ENCODE results near the gene CARMIL1. TPM values are rescaled to one million over a fixed set of nuclear protein-coding genes. Genes with fewer than 3 reads are reported as not detected.
"Not testable (repeated sequence)": the region's sequence is repeated elsewhere in the genome, so short reads cannot be mapped to it uniquely, and the experiment has no call there.

The CARMIL1 gene
- polyA plus RNA-seq, 4 donors = 97.2 to 123 (median 113) TPM

DNA sequence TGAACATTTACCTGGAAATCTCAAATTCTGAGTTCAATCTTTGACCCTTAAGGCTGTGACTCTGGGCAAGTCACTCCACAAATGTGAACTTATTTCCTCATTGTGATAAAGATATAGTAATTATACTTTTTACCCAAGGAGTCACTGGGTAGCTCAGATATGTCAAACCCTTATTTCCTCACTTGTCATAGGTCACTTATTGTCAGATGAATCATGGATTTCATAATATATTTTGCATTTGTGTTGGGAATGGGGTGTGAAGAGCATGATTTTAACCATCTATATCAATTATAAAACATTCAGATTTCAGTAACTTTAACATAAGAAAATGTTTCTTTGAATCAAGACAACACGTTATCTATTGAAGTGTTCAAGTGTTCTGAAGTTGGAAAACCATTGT is 3.7 kb upstream of the CARMIL1 start:
- DNase-seq (ENCODE audit: low read depth in 4 of 4, low spot score in 3 of 4) = no peak

- no peak for DNase-seq (ENCODE audit: low read depth in 4 of 4, low spot score in 3 of 4)
These were observed 1.8 kb upstream of the CARMIL1 start for GRCh38 chr6:25277386-25277785.

DNA sequence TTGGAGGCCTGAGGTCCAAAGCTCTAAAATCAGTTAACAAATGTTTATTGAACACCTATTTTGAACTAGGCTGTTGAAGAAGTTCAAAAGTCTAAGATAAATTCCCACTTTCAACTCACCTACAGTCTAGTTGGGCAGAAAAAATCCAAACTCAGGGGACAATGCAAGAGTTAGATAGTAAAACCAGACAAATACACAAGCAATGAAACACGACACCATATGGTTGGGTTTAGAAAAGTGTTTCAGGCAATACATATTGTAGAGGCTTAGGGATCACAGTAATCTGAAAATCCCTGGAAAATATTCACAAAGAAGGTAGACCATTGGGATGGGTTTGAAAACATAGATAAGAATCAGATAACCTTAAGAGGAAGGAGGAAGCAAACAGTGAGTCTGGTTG is 1.3 kb upstream of the CARMIL1 start:
- no peak for DNase-seq (ENCODE audit: low read depth in 4 of 4, low spot score in 3 of 4)

GRCh38 chr6:25278261-25278913 is 787 bp upstream of the CARMIL1 start:
- DNase-seq (ENCODE audit: low read depth in 4 of 4, low spot score in 3 of 4) = no peak

GRCh38 chr6:25279748-25280343 is 672 bp downstream of the CARMIL1 start:
- DNase-seq (ENCODE audit: low read depth in 4 of 4, low spot score in 3 of 4) = peak in 1 of 4 donors; percentile 33

DNA sequence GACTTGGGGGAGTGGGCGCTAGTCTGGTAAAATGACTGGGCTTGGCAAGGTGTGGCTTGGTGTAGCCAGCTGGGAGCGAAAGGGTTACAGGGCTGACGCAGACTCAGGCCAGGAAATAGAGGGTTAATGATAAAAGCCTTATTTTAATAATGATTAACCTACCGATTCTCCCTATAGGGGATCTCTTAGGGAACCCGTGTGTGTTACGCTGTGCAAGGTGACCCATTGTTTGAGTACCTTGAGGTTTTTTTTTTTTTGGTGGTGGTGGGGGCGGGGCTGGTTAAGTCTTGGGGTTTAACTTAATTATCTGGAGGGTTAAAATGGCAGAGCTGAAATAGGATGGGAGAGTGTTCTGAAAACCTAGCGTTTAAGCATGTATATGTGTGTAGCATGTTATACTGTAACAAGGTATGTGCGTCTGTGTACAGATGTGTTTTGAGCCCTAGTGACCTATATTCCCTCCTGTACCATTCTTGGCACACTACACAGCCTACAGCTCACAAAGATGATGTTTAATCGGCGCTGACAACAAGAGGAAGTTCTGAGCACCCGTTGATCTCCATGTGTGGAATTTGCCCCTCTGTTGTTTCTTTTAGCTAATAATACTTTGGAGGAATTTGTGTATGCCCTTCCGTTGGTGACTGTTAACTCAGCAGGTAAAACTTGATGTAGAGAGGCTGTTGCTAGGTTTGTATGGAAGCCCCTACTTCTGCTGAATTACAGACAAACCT is 1.3 kb downstream of the CARMIL1 start:
- no peak for DNase-seq (ENCODE audit: low read depth in 4 of 4, low spot score in 3 of 4)

DNA sequence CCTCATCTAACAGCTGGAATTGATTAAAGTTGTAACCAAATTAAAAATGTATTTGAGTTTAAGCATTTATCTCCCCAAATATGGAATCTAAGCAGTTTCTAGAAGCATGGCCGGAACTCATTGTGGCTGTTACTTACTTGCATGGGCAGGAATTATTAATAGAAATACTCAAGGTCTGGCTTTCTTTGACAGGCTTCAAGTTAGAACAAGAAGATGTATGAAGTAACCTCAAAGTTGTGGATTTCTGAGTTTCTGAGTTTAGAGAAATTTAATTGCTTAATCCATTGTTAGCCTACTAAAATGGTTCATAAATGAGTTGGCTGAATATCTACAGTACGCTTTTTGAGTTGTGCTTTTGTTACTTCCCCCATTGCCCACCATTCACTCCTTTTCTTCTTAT is 7.7 kb downstream of the CARMIL1 start:
- DNase-seq (ENCODE audit: low read depth in 4 of 4, low spot score in 3 of 4) = no peak

DNA sequence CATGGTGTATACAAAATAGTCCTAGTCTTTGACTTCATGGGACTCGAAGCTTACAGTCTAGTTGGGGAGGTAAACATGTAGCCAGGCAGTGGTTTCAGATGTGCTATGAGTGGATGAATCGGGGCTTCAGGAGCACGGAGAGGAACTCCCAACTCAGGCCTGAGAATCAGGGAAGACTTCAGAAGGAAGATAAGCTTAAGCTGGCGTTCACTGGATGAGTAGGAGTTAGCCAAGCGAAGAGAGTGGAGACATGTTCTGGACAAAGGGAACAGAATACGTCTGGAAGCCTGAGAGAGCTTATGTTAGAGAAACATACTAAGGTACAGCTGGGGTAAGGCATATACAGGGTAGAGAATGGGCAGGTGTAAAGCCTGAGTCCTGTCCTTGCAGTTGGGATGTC is 8.8 kb downstream of the CARMIL1 start:
- DNase-seq (ENCODE audit: low read depth in 4 of 4, low spot score in 3 of 4) = no peak

DNA sequence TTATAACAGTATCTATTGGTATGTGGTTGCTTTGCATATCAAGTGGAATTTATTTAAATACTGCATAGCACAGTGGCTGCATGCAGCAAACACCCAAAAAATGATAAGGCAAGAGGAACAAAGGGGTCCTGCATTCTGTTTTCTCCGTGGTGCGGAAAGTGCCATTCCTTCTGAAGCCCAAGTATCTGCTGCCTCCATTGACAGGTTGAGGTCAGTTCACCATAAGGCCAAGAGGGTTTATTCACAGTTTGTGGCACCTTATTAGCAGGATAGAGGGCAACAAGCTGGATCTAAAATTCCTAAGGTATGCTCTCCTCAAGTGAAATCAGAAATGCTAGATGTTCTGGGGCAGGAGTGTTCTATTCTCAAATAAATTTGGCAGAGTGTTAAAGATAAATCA is 9.3 kb downstream of the CARMIL1 start:
- DNase-seq (ENCODE audit: low read depth in 4 of 4, low spot score in 3 of 4) = no peak

DNA sequence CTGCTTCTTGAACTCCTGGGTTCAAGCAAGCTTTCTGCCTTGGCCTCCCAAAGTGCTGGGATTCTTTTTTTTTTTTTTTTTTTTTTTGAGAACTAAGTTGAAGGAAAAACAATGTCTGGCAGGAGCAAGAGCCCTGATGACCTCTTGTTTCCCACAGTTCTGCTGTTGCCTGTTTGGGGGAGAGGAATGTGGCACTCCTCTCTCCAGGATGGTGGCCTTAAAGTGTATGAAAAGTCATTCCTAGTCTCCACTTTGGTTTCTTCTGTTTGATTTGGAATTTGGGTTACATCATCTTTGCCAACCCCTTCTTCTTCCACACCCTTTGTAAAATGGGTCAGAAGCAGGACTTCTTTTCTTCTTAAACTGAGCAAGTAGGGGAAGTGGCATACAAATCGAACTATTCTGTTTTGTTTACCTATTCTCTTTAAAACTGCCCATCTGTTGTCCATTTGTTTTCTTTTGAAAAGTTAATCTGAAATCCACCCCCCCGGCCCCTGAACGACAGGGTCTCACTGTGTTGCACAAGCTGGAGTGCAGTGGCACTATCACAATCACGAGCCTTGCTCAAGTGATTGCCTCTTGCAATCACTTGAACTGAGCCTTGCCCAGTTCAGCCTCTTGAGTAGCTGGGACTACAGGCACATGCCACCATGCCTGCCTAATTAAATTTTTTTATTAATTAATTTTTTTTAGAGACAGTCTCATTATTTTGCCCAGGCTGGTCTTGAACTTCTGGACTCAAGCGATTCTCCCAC is 11.3 kb downstream of the CARMIL1 start:
- DNase-seq (ENCODE audit: low read depth in 4 of 4, low spot score in 3 of 4) = no peak

- no peak for DNase-seq (ENCODE audit: low read depth in 4 of 4, low spot score in 3 of 4)
These were observed 13.2 kb downstream of the CARMIL1 start for GRCh38 chr6:25292384-25292783.

GRCh38 chr6:25295651-25296050 is 16.5 kb downstream of the CARMIL1 start:
- no peak for DNase-seq (ENCODE audit: low read depth in 4 of 4, low spot score in 3 of 4)

GRCh38 chr6:25296217-25296905 is 17.2 kb downstream of the CARMIL1 start:
- DNase-seq (ENCODE audit: low read depth in 4 of 4, low spot score in 3 of 4) = no peak

- peak in 1 of 4 donors; percentile 38 for DNase-seq (ENCODE audit: low read depth in 4 of 4, low spot score in 3 of 4)
These were observed 17.9 kb downstream of the CARMIL1 start for GRCh38 chr6:25297039-25297441.

- no peak for DNase-seq (ENCODE audit: low read depth in 4 of 4, low spot score in 3 of 4)
These were observed 18.8 kb downstream of the CARMIL1 start for GRCh38 chr6:25297823-25298522.

DNA sequence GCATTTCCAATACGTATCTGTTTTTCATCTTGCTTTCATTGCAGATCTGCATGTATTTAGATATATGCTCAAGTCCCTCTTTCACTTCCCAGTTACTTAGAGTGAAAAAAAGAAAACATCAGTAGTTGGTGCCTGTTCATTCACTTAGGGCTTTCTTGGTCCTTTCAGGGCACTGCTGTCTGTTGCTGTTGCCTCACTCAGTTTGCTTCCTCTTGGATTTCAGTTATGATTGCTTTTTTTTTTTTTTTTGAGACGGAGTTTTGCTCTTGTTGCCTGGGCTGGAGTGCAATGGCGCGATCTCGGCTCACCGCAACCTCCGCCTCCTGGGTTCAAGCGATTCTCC is 19.3 kb downstream of the CARMIL1 start:
- DNase-seq (ENCODE audit: low read depth in 4 of 4, low spot score in 3 of 4) = not testable (repeated sequence)

- DNase-seq (ENCODE audit: low read depth in 4 of 4, low spot score in 3 of 4) = no peak
These were observed 22.2 kb downstream of the CARMIL1 start for GRCh38 chr6:25301362-25301761.

DNA sequence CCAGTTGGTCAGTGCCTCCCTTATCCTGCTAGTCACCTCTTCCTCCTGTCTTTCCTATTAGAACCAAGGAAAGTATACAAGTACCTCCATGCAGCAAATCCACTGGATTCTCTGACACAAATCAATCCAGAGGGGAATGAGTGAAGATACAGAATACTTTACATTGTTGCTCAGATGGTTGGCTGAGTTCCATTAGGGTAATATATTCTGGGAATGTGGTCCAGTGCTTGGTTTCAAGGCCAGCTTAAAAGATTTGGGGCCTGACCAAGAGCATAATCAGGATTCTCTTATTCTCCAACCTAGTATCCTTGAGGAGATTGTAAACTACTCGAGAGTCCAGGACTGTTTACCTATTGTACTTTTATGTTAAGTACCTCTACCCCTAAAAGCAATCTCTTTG is 23.0 kb downstream of the CARMIL1 start:
- DNase-seq (ENCODE audit: low read depth in 4 of 4, low spot score in 3 of 4) = no peak

DNA sequence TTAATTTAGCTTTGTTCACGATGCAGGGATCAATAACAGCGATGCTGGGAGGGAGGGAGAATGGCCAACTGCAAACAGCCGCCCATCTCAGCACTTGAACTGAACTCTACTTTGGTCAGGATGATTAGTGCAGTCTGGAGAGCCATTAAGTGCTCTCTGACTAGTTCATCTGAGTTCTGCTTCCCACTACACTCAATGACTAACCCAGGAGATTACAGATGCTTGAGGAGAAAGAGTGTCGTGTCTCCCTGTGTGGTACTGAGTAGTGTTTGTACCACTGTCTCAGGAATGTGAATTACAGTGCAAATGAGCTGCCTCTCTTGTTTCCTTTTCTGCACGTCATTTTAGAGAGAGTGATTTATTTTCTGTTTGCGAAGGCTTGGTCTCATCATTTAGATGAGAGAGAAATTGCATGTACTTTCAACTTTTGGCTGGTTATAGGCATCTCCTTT is 23.5 kb downstream of the CARMIL1 start:
- DNase-seq (ENCODE audit: low read depth in 4 of 4, low spot score in 3 of 4) = no peak

DNA sequence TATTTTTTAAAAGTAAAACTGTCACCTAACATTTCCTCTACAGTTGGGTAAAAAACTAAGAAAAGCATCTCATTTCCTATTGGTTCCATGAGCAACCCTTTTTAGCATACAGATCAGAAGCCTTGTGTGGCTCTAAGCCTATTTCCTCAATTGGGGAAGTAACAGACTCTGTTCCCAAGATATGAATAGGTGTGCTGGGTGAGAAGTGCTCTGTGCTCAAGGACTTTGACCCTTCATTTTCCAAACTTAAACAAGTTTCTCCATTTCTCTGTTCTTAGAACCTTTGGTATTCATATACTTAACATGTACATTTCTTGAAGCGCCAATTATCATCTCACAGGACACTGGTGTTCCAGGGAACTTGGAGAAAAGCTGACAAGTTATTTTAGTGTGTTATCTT is 24.1 kb downstream of the CARMIL1 start:
- no peak for DNase-seq (ENCODE audit: low read depth in 4 of 4, low spot score in 3 of 4)

All from right renal pelvis (tissue), 4 donors.